Bronchial epithelial cell (primary cell): ENCODE data around the gene TEX261. TPM values are rescaled to one million over a fixed set of nuclear protein-coding genes. Genes with fewer than 3 reads are reported as not detected.
"Not testable (repeated sequence)": the region's sequence is repeated elsewhere in the genome, so short reads cannot be mapped to it uniquely, and the experiment has no call there.

Experiments
- DNase-seq: peaks from one replicate; pipeline ENCODE4 v3.0.0-alpha.2; 2010; ENCODE audit warnings: low read depth
- FAIRE-seq: peaks from 2 replicates; lab custom pipeline; 2011; peaks lifted over from hg19 to GRCh38; lab: Jason Lieb, UNC
- H3K27me3 ChIP-seq: 2 replicates; pipeline ENCODE4 v1.5.1; 2011; ENCODE audit warnings: low read length; ENCODE audit not compliant: control insufficient read depth, insufficient read depth
- H3K36me3 ChIP-seq: 2 replicates; pipeline ENCODE4 v1.5.1; 2011; ENCODE audit warnings: low read length; ENCODE audit not compliant: control insufficient read depth, insufficient read depth
- H3K4me3 ChIP-seq: 2 replicates; pipeline ENCODE4 v1.5.1; 2011; ENCODE audit warnings: mild to moderate bottlenecking, low read depth, low read length, control low read depth
- total RNA-seq: library from RNA; depleted of rRNA; stranded (reverse); fragments of >200 nt; gene quantifications from 2 replicates; pipeline ENCODE4 v1.2.1, GENCODE V29; 2014
- TF ChIP-seq, protein P1 (sequence below): IDR thresholded peaks from 2 replicates; pipeline ENCODE4 v1.5.1; 2011; ENCODE audit warnings: mild to moderate bottlenecking, moderate library complexity, low read length, control low read depth, inconsistent platforms; ENCODE audit not compliant: insufficient read depth, severe bottlenecking

TEX261 gene
- total RNA-seq: 11.1 and 14.1 TPM in 2 replicates

DNA sequence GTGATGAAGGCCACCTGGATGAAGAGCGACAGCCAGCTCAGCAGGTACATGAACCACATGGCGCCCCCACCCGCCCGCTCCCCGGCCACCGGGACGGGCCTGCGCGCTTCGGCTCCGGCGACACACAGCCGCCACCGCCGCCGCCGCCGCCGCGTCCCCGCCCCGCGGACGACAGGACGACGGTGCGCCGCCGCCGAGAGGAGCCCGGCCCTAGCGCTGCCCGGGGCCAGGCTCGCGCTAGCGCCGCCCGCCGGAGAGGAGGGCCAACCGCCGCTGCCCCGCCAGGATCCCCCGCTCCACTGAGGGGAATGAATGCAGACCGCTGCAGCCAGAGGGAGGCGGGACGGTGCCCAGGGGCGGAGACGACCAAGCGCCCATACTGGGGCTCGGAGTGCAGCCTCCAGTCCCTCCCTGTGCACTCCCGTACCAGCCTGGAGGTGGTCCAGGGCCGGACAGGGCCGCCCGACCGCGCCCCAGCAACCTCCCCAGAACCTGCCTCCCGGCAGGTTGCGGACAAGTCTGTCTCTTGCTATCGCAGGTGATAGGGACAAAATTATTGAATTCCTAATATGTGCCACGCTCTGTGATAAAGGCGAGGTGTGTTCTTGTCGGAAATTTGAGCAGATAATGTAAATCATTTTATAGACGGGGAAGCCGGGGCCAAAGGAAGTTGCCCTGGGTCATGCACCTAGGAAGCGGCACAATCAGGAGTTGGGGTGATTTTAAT lies at the start of gene TEX261:
Gene TEX261, minus strand, starts transcription at position 175 of the 727 bp plus-strand sequence. Its CDS starts 116 bp downstream, at position 59.
- TF ChIP-seq, protein P1, sequence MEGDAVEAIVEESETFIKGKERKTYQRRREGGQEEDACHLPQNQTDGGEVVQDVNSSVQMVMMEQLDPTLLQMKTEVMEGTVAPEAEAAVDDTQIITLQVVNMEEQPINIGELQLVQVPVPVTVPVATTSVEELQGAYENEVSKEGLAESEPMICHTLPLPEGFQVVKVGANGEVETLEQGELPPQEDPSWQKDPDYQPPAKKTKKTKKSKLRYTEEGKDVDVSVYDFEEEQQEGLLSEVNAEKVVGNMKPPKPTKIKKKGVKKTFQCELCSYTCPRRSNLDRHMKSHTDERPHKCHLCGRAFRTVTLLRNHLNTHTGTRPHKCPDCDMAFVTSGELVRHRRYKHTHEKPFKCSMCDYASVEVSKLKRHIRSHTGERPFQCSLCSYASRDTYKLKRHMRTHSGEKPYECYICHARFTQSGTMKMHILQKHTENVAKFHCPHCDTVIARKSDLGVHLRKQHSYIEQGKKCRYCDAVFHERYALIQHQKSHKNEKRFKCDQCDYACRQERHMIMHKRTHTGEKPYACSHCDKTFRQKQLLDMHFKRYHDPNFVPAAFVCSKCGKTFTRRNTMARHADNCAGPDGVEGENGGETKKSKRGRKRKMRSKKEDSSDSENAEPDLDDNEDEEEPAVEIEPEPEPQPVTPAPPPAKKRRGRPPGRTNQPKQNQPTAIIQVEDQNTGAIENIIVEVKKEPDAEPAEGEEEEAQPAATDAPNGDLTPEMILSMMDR: peak; percentile 70
- DNase-seq: peak; percentile 67
- peak within 1 kb of the TSS; percentile 89 for H3K4me3 ChIP-seq
- no peak for FAIRE-seq
- no peaks in the 10 kb centered on the region for H3K27me3 ChIP-seq
- H3K36me3 ChIP-seq: peaks cover 12% of the 10 kb centered on the region

DNA sequence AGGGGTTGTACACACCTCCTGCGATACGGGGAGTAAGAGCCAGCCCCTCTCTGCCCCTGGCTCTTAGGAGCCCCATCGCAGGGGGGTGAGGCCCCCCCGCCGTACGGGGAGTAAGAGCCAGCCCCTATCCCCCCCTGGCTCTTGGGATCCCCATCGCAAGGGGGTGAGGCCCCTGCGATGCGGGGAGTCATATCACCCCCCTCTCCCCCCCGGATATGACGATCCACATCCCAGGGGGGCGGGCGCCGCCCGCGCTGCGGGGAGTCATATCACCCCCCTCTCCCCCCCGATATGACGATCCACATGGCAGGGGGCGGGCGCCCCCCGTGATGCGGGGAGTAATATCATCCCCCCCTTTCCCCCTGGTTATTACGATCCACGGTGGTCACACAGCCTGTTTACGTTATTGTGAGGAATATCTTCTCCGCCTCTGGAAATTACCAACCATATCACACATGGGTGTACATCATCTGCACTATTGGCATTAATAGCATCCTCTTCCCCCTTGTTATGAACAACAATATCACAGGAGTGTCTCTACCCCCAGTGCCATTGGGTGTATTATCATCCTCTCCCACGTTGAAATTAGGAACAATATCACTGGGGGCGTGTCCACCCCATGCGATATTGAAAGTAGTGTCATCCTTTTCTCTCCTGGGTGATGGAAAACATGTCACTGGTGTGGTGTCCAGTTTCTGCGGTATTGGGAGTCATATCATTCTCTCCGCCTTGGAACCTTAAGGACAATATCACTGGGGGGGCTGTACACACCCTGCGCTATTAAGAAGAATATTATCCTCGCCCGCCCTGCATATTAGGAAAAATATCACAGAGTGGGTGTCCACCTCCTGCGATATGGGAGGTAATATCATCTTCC lies 49.1 kb upstream of the TEX261 start:
- no peak for FAIRE-seq
- no peaks in the 10 kb centered on the region for H3K36me3 ChIP-seq
- no peak overlapping the region for H3K4me3 ChIP-seq
- no peaks in the 10 kb centered on the region for H3K27me3 ChIP-seq
- no peak for DNase-seq
- TF ChIP-seq, protein P1: no peak

GRCh38 chr2:71042287-71042686 lies 47.6 kb upstream of the TEX261 start:
- no peak for DNase-seq
- FAIRE-seq: no peak
- TF ChIP-seq, protein P1: no peak
- no peaks in the 10 kb centered on the region for H3K27me3 ChIP-seq
- no peak overlapping the region for H3K4me3 ChIP-seq
- H3K36me3 ChIP-seq: no peaks in the 10 kb centered on the region

GRCh38 chr2:71036296-71036695 lies 41.6 kb upstream of the TEX261 start:
- H3K27me3 ChIP-seq, DNase-seq, H3K36me3 ChIP-seq, H3K4me3 ChIP-seq, FAIRE-seq: not testable (repeated sequence)

DNA sequence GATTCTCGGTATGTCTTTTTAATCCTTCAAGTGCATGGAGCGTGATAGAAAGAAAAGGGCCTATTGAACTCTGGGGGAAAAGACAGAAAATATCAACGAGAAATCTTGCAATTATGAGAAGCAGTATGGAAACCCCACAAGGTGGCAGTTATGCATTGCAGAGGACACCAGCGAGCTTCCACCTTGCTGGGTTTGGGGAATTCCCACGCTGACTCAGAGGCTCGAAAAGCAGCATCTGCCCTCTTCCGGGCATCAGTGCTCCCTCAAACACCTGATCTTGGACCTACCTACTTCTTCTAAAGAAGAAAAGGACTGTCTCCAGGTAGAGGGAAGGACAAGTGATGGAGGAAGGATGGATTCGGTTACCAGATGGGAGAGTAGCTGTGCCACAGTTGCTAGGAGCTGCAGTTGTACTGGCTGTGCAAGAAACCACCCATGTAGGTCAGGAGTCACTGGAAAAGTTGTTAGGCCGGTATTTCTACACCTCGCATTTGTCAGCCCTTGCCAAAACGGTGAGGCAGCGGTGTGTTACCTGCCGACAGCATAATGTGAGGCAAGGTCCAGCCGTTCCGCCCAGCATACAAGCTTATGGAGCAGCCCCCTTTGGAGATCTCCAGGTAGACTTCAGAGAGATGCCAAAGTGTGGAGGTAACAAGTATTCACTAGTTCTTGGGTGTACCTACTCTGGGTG lies 29.0 kb upstream of the TEX261 start:
- DNase-seq: peak; percentile 83
- TF ChIP-seq, protein P1: peak; percentile 45

GRCh38 chr2:71021394-71021793 lies 26.7 kb upstream of the TEX261 start:
- H3K36me3 ChIP-seq, FAIRE-seq, H3K4me3 ChIP-seq, DNase-seq, H3K27me3 ChIP-seq: not testable (repeated sequence)

More for the DNA sequence above, 29.0 kb upstream of the TEX261 start:
- not testable (repeated sequence) for H3K4me3 ChIP-seq, H3K27me3 ChIP-seq, FAIRE-seq, H3K36me3 ChIP-seq

GRCh38 chr2:71019989-71020388 lies 25.3 kb upstream of the TEX261 start:
- H3K27me3 ChIP-seq, H3K36me3 ChIP-seq, FAIRE-seq, H3K4me3 ChIP-seq, DNase-seq: not testable (repeated sequence)
